NCI-H526 (cell line): ENCODE data around the gene CYFIP2.

ENCODE experiments used
- DNase-seq, 2 experiments: peaks; one replicate each; lab custom pipeline; 2025; lab: John Stamatoyannopoulos, UW

CYFIP2 gene

GRCh38 chr5:157324237-157324636 lies 58.3 kb downstream of the CYFIP2 start:
- peak in 1 of 2 experiments; percentile 1 for DNase-seq

- no peak for DNase-seq
These were observed 60.6 kb downstream of the CYFIP2 start for GRCh38 chr5:157326440-157327005.

- no peak for DNase-seq
These were observed 61.8 kb downstream of the CYFIP2 start for GRCh38 chr5:157327771-157328170.

GRCh38 chr5:157328277-157328912 lies 62.5 kb downstream of the CYFIP2 start:
- peak; percentile 27 to 86 for DNase-seq

- DNase-seq: no peak
These were observed 65.9 kb downstream of the CYFIP2 start for GRCh38 chr5:157331807-157332206.

GRCh38 chr5:157335534-157336422 lies 69.9 kb downstream of the CYFIP2 start:
- no peak for DNase-seq

DNA sequence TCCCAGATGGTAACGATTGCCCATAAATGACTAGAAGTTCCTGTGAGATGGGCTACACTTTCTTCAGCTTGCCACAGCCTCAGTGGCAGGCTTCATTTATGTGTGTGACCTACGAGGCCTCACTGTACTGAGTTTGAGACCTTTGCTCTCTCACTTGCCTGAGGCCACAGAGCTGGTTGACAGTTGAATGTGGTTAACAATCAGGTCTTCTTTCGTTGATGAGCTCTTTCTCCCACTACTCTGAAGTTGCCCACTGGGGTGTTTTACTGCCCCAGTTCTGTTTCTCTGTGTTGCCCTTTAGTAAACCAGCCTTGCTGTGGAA lies 70.5 kb downstream of the CYFIP2 start:
- DNase-seq: no peak

- DNase-seq: no peak
These were observed 73.5 kb downstream of the CYFIP2 start for GRCh38 chr5:157339409-157339808.

- peak in 1 of 2 experiments; percentile 25 for DNase-seq
These were observed 77.0 kb downstream of the CYFIP2 start for GRCh38 chr5:157342822-157343402.

GRCh38 chr5:157343842-157344790 lies 78.2 kb downstream of the CYFIP2 start:
- DNase-seq: no peak

DNA sequence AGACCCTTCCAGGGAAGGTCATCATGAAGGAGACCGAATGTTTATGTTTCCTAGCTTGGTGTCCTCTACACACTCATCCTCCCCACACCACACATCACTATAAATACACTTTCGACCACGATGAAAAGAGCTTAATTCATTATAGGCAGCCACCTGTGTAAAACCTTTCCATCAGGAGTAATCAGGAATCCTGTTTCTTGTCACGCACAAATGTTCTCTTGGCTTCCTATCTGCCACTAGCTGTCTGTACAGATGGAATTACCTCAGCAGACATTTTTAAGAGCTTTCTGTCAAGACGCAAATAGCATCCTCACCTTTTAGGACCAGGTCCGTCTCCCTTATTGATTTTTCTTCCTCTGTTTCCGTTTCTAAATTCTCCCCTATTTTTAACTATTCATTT lies 79.1 kb downstream of the CYFIP2 start:
- DNase-seq: no peak

DNA sequence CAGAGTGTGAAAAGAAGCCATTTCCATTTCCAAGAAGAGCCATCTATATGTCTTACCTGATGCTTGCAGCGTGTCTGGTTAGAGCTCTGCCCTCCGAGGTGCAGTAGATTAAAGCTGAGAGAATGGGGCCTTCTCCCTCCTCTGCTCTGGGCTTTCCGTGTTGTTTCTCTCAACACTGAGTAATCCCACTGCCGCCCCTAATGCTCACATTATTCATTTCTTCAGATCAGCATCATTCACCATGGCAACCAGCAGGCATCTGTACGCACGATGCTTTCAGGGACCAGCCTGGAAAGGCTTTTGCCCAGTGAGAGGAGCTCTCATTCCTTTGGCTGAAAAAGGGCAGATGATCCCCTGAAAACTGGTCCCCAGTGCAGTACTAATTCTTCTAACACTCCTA lies 79.6 kb downstream of the CYFIP2 start:
- no peak for DNase-seq

DNA sequence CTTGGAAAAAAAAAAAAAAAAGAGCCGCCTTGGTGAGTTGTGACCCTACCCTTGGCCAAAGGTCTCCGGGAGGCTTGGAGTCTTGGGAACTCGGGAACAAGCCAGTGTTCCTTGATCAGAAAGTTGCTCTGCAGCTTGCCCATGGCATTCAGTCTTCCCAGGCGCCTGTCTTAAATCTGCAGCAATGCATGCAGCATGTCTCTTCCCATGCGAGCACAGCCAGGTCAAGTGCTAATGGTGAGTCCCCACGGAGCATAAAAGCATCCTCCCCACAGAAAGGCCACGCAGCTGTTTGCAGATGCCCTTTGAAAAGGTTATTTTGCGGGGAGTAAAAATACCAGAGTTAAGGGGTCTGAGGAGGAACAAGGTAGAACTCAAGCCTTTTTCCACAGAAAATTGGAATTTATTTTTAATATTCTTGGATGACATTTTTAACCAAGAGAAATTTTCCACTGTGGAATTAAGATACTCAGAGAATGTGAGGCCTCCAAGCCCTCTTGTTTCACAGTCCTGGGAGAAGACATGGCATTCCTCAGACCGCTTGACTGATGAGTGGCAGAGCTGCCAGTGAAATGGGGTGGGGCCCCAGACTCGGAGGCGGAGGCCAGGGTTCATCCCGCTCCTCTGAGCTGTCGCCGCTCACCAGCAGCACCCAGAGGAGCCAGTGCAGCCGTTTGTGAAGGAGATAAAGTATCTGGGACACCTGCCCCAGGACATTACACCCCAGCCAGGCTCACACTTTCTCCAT lies 81.6 kb downstream of the CYFIP2 start:
- DNase-seq: no peak

- DNase-seq: no peak
These were observed 82.1 kb downstream of the CYFIP2 start for GRCh38 chr5:157348049-157348400.

- DNase-seq: no peak
These were observed 85.2 kb downstream of the CYFIP2 start for GRCh38 chr5:157350939-157351801.

GRCh38 chr5:157351802-157352092 lies 85.8 kb downstream of the CYFIP2 start:
- no peak for DNase-seq

GRCh38 chr5:157352756-157353340 lies 86.9 kb downstream of the CYFIP2 start:
- DNase-seq: no peak

- DNase-seq: peak in 1 of 2 experiments; percentile 43
These were observed 88.9 kb downstream of the CYFIP2 start for GRCh38 chr5:157354800-157355199.

DNA sequence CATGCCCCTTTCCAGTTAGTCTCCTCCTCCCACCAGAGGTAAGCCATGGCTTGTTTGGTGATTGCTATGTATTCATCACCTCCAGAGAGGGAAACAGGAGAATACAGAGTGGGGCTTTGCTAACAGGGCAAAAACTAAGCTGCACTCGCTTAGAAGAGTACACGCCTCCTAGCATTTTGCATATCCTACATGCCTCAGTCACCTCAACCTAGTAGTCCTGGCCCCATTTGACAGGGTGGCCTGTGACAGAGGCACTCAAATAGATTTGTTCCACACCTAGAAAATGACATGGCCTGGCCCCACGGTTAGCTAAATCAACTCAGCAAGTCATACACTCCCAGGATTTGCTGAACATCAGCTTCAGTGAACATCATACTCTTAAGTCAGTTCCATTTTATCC lies 90.7 kb downstream of the CYFIP2 start:
- DNase-seq: no peak

GRCh38 chr5:157357823-157358222 lies 91.9 kb downstream of the CYFIP2 start:
- DNase-seq: no peak
